ENCODE measurements around the gene MAGOH. TPM values are rescaled to one million over a fixed set of nuclear protein-coding genes. Genes with fewer than 3 reads are reported as not detected.

Gene MAGOH
- total and polyA plus RNA-seq, 9 of the 15 experiments (the other 6 are each of a cell fraction or from before 2014, with no cell fraction given), result 102 to 342 (median 135) TPM

DNA sequence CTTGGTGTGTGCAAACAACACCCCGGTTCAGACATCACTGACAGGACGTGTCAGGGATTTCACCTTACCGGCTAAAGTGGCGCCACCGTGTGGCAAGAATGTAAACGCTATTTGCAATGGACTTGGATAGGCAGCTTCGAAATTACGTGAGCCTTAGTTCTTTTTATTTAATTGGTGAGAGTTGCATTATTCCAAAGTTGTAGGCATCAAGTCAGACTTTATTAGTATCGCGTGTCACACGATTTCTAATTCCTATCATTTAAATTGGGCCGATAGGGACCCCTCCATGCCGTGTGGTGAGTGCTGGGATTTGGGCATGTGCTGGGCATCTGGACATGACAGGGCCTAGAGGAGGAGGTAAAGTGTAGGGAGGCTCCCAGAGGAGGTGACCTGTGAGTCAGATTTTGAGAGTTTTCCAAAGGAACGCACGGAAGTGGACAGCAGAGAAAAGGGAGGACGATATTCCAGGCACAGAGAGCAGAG lies 56.2 kb downstream of the MAGOH start (continued):
- TF ChIP-seq BRF1 (IDR thresholded peaks at IDR 0.05; ENCODE audit: borderline replicate concordance, extremely low read depth, insufficient read length) (no peak), DACH1 (IDR thresholded peaks at IDR 0.05; ENCODE audit: partially characterized antibody) (no peak), MAZ (CRISPR knock-in tag; conservative IDR thresholded peaks at IDR 0.05 in 1 of 2, IDR thresholded peaks at IDR 0.05 in 1 of 2) (no peak), CCNT2 (IDR thresholded peaks at IDR 0.05; ENCODE audit: borderline replicate concordance, extremely low read depth, insufficient read length, low read depth, low read length) (no peak), IFI16 (CRISPR knock-in tag; IDR thresholded peaks at IDR 0.05) (no peak), FOXK2 (conservative IDR thresholded peaks at IDR 0.05 in 1 of 2, IDR thresholded peaks at IDR 0.05 in 1 of 2; ENCODE audit: low read depth in 2 of 2) (no peak), KAT8 (IDR thresholded peaks at IDR 0.05; ENCODE audit: low read depth) (no peak), KLF1 (tag; IDR thresholded peaks at IDR 0.05) (no peak), YY1 (IDR thresholded peaks at IDR 0.05; ENCODE audit: borderline replicate concordance in 1 of 3, control insufficient read depth in 1 of 3, extremely low read depth in 1 of 3, insufficient read depth in 3 of 3, insufficient read length in 1 of 3, insufficient replicate concordance in 2 of 3, low read depth in 1 of 3, low read length in 2 of 3) (no peak)
- TF ChIP-seq, protein P1, sequence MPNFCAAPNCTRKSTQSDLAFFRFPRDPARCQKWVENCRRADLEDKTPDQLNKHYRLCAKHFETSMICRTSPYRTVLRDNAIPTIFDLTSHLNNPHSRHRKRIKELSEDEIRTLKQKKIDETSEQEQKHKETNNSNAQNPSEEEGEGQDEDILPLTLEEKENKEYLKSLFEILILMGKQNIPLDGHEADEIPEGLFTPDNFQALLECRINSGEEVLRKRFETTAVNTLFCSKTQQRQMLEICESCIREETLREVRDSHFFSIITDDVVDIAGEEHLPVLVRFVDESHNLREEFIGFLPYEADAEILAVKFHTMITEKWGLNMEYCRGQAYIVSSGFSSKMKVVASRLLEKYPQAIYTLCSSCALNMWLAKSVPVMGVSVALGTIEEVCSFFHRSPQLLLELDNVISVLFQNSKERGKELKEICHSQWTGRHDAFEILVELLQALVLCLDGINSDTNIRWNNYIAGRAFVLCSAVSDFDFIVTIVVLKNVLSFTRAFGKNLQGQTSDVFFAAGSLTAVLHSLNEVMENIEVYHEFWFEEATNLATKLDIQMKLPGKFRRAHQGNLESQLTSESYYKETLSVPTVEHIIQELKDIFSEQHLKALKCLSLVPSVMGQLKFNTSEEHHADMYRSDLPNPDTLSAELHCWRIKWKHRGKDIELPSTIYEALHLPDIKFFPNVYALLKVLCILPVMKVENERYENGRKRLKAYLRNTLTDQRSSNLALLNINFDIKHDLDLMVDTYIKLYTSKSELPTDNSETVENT (CRISPR knock-in tag; IDR thresholded peaks at IDR 0.05), result no peak
- TF ChIP-seq, protein P2, sequence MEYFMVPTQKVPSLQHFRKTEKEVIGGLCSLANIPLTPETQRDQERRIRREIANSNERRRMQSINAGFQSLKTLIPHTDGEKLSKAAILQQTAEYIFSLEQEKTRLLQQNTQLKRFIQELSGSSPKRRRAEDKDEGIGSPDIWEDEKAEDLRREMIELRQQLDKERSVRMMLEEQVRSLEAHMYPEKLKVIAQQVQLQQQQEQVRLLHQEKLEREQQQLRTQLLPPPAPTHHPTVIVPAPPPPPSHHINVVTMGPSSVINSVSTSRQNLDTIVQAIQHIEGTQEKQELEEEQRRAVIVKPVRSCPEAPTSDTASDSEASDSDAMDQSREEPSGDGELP (CRISPR knock-in tag; IDR thresholded peaks at IDR 0.05; ENCODE audit: borderline replicate concordance), result no peak
- TF ChIP-seq, protein P3, sequence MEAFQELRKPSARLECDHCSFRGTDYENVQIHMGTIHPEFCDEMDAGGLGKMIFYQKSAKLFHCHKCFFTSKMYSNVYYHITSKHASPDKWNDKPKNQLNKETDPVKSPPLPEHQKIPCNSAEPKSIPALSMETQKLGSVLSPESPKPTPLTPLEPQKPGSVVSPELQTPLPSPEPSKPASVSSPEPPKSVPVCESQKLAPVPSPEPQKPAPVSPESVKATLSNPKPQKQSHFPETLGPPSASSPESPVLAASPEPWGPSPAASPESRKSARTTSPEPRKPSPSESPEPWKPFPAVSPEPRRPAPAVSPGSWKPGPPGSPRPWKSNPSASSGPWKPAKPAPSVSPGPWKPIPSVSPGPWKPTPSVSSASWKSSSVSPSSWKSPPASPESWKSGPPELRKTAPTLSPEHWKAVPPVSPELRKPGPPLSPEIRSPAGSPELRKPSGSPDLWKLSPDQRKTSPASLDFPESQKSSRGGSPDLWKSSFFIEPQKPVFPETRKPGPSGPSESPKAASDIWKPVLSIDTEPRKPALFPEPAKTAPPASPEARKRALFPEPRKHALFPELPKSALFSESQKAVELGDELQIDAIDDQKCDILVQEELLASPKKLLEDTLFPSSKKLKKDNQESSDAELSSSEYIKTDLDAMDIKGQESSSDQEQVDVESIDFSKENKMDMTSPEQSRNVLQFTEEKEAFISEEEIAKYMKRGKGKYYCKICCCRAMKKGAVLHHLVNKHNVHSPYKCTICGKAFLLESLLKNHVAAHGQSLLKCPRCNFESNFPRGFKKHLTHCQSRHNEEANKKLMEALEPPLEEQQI (IDR thresholded peaks at IDR 0.05), result no peak

Data from K562 (cell line).